Stimulated activated CD8-positive, alpha-beta memory T cell treated with anti-CD3 and anti-CD28 coated beads, Interleukin-4, amount 100 ng/mL, for 1 hour (primary cell): ENCODE measurements around the gene KRT77.

ENCODE experiments used
- DNase-seq, 2 donors: peaks; one replicate each; pipeline ENCODE4 v3.0.0-alpha.2; 2020; ENCODE audit warnings: low read depth in 2 of 2, low spot score in 1 of 2

Gene KRT77

DNA sequence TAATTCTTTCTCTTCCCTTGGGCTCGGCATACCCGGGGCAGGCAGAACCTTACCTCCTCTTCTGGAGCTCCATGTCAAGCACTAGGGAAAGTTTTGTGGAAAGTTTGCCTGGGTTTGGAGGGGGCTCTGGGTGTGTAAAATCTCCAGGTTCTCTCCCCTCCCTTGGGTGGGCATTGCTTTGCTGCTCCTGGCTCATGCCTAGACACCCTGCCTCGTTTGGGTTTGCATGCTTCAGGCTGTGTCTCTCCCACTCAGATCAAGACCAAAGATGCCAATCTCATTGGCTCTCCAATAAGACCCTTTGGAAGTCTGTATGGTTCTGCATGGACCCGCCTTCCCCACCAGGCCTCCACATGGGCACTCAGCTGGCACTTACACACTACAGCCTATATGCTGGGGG, 45.1 kb downstream of the KRT77 start:
- no peak for DNase-seq

DNA sequence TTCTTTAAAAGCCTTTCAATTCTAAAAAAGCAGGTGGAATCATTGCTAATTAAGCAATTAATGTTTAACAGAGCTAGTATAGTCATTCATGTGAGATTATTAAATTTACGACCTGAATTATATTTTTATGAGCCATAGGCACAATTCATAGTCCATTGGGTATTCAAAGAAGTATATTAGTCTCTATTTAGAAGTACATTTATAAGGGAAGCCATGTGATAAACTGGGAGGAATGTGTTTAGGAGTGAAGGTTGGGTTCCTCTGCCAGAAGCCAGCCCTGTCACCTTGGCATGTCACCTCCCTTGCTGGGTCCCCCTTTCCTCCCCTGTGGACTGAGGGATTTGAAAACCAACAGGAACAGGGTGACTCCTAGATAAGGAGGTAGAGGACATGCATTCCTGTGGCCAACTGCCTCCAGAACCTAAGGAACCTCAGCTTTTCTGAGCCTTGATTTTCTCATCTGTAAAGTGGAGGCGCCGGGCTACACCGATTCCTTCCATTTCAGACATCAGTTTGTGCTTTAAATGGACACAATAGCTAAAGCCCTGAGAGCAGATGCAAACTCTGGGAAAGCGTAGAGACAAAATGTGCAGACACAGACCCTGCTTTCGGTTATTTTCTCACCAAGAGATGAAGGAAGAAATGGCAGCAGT, 45.9 kb downstream of the KRT77 start:
- no peak for DNase-seq

DNA sequence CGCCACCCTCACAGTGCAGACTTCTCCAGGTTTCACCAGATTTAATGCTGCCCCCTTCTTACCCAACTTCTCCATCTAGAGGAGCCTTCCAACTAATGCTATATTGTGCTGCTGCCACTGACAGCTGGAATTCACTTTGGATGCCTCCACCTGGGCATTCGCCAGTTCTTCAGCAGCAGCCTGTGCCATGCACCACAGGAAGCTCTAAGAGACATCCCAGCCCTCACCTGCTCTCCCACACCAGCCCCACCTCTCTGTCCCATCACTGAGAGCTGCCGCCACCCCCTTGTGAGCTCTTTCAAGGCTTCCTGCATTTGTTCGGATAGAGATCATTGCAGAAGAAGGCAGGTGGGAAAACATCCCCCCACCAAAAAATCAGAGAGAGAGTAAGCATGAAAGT, 46.7 kb downstream of the KRT77 start:
- DNase-seq = no peak

DNA sequence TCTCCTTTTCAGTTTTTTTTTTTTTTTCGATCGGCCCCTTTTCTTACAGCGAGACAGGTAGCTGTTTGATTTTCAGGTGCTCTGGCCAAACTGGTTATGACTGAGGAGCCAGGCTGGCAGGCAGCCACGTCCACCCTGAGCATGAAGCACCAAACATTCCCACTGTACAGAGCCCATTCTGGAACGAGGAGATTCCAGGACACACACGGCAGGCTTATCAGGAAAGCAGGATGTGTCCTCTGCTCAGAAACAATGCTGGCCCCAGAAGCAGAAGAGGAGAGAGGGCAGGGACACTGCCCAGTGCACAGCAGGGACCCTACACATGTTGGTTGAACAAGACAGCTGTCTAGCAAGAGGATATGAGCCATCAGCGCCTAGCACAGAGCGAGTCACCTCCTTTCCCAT, 47.6 kb downstream of the KRT77 start:
- DNase-seq = no peak

DNA sequence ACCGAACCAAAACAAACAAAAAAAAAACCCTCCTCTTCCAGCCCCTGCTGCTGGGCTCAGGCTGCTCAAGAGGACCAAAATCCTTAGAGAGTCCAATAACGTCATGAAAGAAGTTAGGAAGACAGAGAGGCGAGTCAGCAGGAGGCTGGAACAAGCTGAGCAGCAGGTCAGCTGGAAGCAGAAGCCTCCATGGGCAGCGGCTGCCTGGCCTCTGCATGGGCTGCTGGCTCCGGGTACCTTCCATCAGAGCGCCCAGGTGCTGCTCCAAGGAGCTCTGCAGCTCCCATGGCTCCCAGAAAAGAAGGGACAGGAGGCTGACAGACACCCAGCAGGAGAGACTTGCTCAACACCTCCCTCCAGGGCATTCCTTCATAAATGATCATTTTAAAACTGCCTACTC, 48.1 kb downstream of the KRT77 start:
- no peak for DNase-seq

DNA sequence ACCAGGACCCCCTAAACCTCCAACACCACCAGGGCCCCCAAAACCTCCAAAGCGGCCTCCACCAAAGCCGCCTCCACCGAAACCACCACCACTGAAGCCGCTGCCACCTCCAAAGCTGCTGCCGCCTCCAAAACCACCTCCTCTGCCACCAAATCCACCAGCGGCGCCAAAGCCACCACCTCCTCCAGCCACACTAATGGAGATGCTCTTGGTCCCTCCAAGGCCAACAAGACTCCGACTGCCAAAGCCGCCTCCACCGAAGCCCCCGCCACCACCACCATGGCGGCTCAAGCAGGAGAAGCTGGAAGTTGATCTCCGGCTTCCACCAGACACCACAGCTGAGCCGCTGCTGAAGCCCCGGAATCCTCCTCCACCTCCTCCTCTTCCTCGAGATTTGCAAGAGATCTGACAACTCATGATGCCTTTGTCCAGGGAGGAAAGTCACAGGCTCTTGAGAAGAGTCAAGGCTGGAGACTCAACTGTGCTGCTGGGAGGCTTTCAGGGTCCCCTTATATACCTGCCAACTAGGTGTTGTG, 51.5 kb downstream of the KRT77 start, which contains the start of gene KRT2:
TSS of gene KRT2 (minus strand) at position 486 of the 536 bp plus-strand sequence. CDS start at position 417, 69 bp downstream.
- DNase-seq = no peak

DNA sequence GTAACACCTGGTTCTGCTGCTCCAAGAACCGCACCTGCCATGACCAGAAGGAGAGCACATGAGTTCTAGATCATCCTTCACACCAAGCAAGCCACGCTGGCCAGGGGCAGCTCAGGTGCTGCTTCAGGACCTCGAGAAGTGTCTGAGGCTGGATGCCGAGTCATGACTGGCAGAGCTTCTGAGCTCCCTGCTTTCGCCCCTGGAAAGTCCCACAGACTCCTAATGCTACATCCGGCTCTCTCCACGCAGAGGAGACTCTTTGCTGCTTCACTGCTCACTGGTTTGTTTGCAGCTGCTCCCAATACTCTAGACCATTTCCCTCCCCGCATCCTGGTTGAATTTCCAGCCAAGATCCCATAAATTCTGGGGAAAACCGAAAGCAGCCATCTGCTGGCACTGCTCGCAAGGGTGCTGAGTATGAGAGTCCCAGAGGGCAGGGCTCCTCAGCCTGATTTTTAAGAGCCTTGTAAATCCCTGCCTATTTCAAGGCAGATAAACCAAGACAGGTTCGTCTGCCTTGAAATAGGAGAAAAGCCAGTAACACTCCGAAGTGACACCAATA, 52.7 kb downstream of the KRT77 start:
- no peak for DNase-seq

DNA sequence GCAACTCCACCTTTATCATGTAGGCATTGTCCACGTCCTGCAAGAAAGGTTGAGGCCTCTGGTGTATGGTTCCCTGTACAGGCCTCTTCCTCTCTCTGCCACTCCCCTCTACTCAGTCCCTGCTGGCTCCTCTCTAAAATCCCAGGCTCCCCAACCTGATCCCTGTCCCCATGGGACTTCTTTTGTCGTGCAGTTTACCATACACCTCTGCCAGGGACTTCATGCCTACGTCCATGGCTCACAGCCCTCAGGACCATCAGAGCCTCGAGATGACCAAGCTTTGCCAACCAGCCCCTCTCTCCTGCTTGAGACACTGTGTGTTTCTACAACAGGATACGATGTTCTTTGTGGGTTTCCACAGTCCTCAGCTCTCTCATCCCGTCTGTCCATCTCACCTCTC, 54.3 kb downstream of the KRT77 start:
- DNase-seq = no peak

DNA sequence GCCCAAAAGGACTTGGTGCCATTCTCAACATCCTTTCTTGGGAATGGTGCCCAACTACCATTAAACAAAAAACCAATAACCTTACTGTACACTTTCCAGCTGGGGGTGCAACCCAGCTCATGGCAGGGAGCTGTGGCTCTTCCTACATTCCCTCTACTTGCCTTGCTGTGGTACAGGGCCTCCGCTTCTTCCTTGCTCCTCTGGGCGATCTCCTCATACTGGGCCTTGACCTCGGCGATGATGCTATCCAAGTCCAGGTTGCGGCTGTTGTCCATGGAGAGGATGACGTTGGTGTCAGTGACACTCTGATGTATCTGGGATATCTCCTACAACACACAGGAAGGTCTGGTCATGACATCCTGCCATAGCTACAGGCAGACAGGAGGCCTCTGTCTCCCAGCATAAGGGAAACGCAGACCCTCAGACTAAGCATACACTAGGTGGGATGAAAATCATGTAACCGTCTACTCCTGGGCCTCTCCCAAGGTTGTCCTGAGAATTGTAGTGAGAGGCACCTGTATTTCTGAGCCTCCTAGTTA, 55.2 kb downstream of the KRT77 start:
- DNase-seq = no peak

DNA sequence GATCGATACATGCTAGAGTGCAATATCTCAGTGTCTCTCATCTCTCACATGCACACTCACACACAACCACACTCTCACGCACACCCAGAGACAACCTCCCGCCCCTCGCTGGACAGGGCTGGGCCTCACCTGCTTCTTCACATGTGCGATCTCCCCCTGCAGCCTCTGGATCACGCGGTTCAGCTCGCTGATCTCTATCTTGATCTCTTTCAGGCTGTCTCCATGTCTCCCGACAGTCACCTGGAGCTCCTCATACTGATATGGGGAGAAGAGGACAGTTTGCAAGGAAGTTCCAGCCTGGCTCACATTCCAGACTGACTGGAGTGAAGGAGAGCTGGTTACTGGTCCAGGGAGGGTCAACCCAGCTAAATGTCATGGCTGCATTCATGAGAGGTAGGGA, 55.7 kb downstream of the KRT77 start:
- no peak for DNase-seq

DNA sequence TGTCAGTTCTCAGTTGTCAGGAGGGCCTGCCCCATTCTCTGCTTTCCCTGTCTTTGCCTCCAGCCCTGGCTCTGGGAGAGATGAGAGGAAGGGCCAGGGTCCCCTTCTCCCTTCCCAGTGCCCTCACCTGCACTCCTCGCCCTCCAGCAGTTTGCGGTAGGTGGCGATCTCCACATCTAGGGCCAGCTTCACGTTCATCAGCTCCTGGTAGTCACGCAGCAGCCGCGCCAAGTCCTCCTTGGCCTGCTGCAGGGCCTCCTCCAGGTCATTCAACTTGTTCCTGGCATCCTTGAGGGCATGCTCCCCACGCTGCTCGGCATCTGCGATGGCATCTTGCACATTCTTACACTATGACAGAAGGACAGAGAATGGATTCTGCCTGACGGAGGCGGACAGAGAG, 56.7 kb downstream of the KRT77 start:
- DNase-seq = no peak

DNA sequence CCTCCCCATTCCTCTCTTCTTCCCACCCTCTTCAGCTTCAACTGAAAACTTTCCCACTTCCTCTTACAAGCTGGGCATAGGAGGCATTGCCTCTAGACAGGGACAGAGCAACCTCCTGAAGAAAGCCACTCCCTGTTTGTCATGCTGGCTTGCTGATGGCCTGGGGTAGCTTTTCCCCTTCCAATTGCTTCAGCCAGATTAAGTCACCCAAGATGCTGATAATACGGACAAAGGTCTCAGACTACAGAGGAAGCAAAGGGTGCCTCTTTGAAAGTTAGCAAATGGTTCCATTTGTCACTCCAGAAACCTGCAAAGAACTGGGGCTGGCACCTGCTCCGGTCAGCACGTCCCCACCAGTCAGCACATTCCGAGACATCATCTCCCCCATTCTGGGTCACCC, 57.3 kb downstream of the KRT77 start:
- DNase-seq = no peak

DNA sequence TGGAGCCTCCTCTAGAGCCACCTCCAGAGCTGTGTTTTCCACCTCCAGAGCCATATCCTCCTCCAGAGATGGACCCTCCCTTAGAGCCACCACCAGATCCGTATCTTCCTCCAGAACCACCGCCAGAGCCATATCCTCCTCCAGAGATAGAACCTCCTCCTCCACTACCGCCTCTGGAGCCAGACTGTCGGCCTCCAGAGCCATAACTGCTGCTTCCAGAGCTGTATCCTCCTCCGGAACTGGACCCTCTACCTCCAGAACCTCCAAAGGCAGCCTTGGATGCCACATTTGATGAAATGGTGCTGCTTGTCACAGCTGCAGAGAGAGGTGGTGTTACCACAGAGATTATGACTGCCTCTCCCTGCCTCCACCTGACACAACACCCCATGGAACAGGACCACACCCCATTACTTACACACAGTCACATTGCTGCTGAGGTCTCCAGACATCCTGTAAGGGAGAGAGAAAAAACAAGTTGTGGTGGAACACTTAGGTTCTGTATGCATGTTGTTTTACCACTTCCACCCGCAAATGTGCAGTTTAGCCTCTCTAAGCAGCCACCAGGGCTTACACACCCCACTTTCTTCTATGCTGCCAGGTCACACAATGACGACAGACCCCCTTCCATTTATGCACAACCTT, 58.1 kb downstream of the KRT77 start:
- peak in 1 of 2 donors; percentile 21 for DNase-seq

DNA sequence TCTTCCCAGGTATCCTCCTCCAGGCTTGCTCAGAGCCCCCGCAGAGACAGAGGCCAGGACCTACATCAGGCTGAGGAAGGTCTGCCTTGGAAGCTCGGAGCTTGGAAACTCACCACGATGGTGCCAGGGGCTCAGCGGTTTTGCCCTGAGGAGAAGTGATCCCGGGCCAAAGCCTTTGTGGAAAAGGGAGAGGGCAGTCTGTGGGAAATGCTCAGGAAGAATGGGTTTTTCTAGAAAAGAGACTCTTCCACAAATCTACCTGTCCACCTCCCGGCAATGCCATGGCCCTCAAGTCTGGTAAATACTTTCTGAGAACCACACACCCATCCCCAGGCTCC, 59.3 kb downstream of the KRT77 start:
- DNase-seq = no peak

DNA sequence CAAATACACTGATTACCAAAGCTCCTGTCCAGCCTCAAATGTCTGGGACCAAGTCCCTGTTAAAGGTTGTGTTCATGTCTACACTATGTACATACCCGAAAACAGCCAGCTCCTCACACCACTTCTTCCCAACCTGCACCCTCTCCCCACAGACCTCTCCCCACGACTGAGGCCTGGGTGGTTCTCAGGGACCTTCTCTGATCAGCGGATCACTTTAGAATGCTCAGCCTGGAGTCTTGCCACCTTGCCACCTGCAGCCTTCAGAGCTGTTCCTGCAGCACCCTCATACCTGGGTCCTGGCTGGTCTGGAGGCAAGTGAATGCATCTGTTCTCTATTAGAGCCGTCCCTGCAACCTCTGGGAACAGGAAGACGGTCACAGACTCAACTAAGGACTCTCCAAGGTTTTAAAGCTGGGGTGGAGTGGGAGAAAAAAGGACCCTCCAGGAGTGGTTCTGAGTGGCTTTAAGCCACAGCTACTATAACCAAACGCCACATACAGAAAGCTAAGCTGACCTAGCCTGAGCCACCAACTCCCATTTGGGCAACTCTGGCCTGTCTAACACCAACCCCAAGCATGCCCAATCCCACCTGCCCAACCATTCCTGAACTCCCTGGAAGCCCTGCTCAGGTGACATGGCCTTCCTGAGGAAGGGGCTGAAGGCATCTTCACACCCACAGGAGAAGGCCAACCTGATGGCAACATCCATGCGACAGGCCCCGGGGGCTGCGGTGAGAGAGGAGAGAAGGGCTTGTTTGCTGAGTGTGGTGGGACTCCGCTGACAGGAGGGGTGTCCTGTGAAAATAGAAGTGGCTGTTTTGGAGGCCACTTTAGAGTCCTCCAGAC, 59.9 kb downstream of the KRT77 start:
- DNase-seq = no peak

DNA sequence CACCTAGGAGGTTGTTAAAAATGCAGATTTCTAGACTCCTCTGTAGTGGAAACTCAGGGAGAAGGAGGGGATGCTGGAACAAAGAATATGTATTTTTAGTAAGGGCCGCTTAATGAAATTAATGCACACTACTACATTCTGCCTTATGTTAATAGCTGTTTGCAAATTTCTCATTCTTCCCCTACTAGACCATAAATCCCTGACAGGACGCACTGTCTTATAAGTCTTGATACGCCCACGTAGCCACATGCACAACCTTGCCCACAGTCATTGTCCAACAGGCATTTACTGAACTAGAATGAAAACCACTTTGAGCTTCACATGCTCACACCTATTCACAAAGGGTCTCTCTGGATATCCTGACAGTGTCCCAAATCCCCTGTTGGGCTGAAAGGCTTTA, 61.9 kb downstream of the KRT77 start:
- DNase-seq = no peak
